HepG2 (cell line): Measurements from ENCODE around the gene SNF8. TPM values are rescaled to one million over a fixed set of nuclear protein-coding genes. Genes with fewer than 3 reads are reported as not detected.

Experiments
- ASH2L ChIP-seq: fragments of 300-600, 200-600 bp; sonication (generic); IDR thresholded peaks from 2 replicates; pipeline ENCODE4 v1.7.0; 2017; ENCODE audit warnings: low read depth, mild to moderate bottlenecking, moderate library complexity, mixed read lengths, low read length; ENCODE audit not compliant: insufficient read length
- EP300 ChIP-seq, 3 experiments: sonication (generic) in 1 of 3; formaldehyde crosslinking in 1 of 3; IDR thresholded peaks; 2 replicates each; pipeline versions ENCODE4 v1.5.1 to v1.6.1; 2011 to 2020; ENCODE audit warnings: low read depth in 2 of 3, low read length in 2 of 3, borderline replicate concordance in 1 of 3, improper control_type of control experiment in 1 of 3, mild to moderate bottlenecking in 1 of 3, missing genetic modification reagents in 1 of 3, moderate library complexity in 1 of 3
- ESRRA ChIP-seq: sonication (generic); formaldehyde crosslinking; IDR thresholded peaks from 2 replicates; pipeline ENCODE4 v1.5.1; 2020; ENCODE audit warnings: mild to moderate bottlenecking, low read depth, missing genetic modification reagents
- FOXK1 ChIP-seq: sonication (generic); formaldehyde crosslinking; IDR thresholded peaks from 2 replicates; pipeline ENCODE4 v1.4.0; 2020; ENCODE audit warnings: low read depth, missing genetic modification reagents, borderline replicate concordance
- GLI4 ChIP-seq: sonication (generic); formaldehyde crosslinking; IDR thresholded peaks from 2 replicates; pipeline ENCODE4 v1.5.1; 2020; ENCODE audit warnings: missing genetic modification reagents, mild to moderate bottlenecking, moderate library complexity, borderline replicate concordance
- HIVEP1 ChIP-seq: sonication (generic); formaldehyde crosslinking; IDR thresholded peaks from 2 replicates; pipeline ENCODE4 v1.4.0; 2020; ENCODE audit warnings: mild to moderate bottlenecking, missing genetic modification reagents
- HNF4G ChIP-seq, 2 experiments: sonication (generic) in 1 of 2; formaldehyde crosslinking in 1 of 2; IDR thresholded peaks; 2 replicates each; pipeline versions ENCODE4 v1.4.0 to v1.6.1; 2011 to 2020; ENCODE audit warnings: borderline replicate concordance in 2 of 2, low read depth in 2 of 2, mild to moderate bottlenecking in 2 of 2, low read length in 1 of 2, missing genetic modification reagents in 1 of 2, moderate library complexity in 1 of 2
- IRF9 ChIP-seq: sonication (generic); formaldehyde crosslinking; IDR thresholded peaks from 2 replicates; pipeline ENCODE4 v1.8.0; 2022; ENCODE audit warnings: missing genetic modification reagents, mild to moderate bottlenecking, borderline replicate concordance
- JUNB ChIP-seq: sonication (generic); formaldehyde crosslinking; IDR thresholded peaks from 2 replicates; pipeline ENCODE4 v1.8.0; 2022; ENCODE audit warnings: missing genetic modification reagents, mild to moderate bottlenecking, borderline replicate concordance
- MEF2D ChIP-seq: sonication (generic); formaldehyde crosslinking; IDR thresholded peaks from 2 replicates; pipeline ENCODE4 v1.5.1; 2020; ENCODE audit warnings: mild to moderate bottlenecking, missing genetic modification reagents
- NFIB ChIP-seq: sonication (generic); formaldehyde crosslinking; IDR thresholded peaks from 2 replicates; pipeline ENCODE4 v1.9.0; 2021; ENCODE audit warnings: missing genetic modification reagents, mild to moderate bottlenecking, borderline replicate concordance
- RBM39 ChIP-seq: fragments of 200-400 bp; formaldehyde crosslinking; IDR thresholded peaks from one replicate; pipeline ENCODE4 v1.6.1; 2018; ENCODE audit warnings: antibody characterized with exemption, mild to moderate bottlenecking, low read depth, low read length; ENCODE audit not compliant: poor library complexity, severe bottlenecking
- TBX3 ChIP-seq: fragments of 450-650 bp; IDR thresholded peaks from 2 replicates; pipeline ENCODE4 v1.6.1; 2017; ENCODE audit warnings: antibody characterized with exemption, mild to moderate bottlenecking, inconsistent platforms, borderline replicate concordance
- ZEB1 ChIP-seq: IDR thresholded peaks from 2 replicates; pipeline ENCODE4 v1.6.1; 2012; ENCODE audit warnings: mild to moderate bottlenecking, low read depth, inconsistent platforms; ENCODE audit not compliant: insufficient replicate concordance
- ZNF614 ChIP-seq: IDR thresholded peaks from 2 replicates; pipeline ENCODE4 v1.6.1; 2018; ENCODE audit warnings: missing biosample characterization, missing genetic modification reagents, inconsistent platforms, borderline replicate concordance
- ZNF629 ChIP-seq: sonication (generic); formaldehyde crosslinking; conservative IDR thresholded peaks from 2 replicates; pipeline ENCODE4 v1.5.0; 2020; ENCODE audit warnings: missing genetic modification reagents
- ZNF660 ChIP-seq: sonication (generic); formaldehyde crosslinking; IDR thresholded peaks from 2 replicates; pipeline ENCODE4 v1.5.1; 2020; ENCODE audit warnings: mild to moderate bottlenecking, low read depth, missing genetic modification reagents, borderline replicate concordance
- ZNF747 ChIP-seq: sonication (generic); formaldehyde crosslinking; IDR thresholded peaks from 2 replicates; pipeline ENCODE4 v1.8.1; 2023; ENCODE audit warnings: missing genetic modification reagents, mild to moderate bottlenecking, borderline replicate concordance
- polyA plus RNA-seq, 8 experiments: library from polyadenylated mRNA; depleted of rRNA in 3 of 8; stranded (reverse) in 7 of 8; unstranded in 1 of 8; fragments of >200 nt; fragmentation: Illumina TruSeq in 4 of 8; extraction: Trizol in 4 of 8; gene quantifications; 2 replicates each; pipeline versions ENCODE4 v1.2.1 to v1.2.3, GENCODE V29; 2011 to 2016; ENCODE audit warnings: low read depth in 4 of 8, missing spikeins in 1 of 8, mixed read lengths in 1 of 8; ENCODE audit not compliant: insufficient read depth in 1 of 8
- total RNA-seq, 5 experiments: library from RNA; depleted of rRNA; stranded (reverse); fragments of >200 nt; fragmentation: Illumina TruSeq; extraction: Trizol; gene quantifications; 2 replicates each; pipeline ENCODE4 v1.2.3, GENCODE V29; 2016; ENCODE audit warnings: low read depth in 1 of 5
- TF ChIP-seq, protein P1 (sequence below): sonication (generic); formaldehyde crosslinking; IDR thresholded peaks from 2 replicates; pipeline ENCODE4 v1.4.0; 2020; ENCODE audit warnings: missing genetic modification reagents

SNF8 gene
- total and polyA plus RNA-seq, 2 of the 13 experiments (the other 11 are each of a cell fraction or from before 2014, with no cell fraction given) = 114 to 153 TPM

GRCh38 chr17:48944515-48945260 is at the start of gene SNF8 (continued):
- peak; percentile 96 for TF ChIP-seq ASH2L
- TF ChIP-seq HNF4G (IDR thresholded peaks at IDR 0.05; ENCODE audit: borderline replicate concordance, low read depth, low read length) = no peak
- TF ChIP-seq HNF4G (CRISPR knock-in tag; IDR thresholded peaks at IDR 0.05; ENCODE audit: borderline replicate concordance, low read depth) = peak; percentile 75; the same call in 1 of the 2 replicates
- TF ChIP-seq ZNF614 (CRISPR knock-in tag) = peak; percentile 54; the same call in 1 of the 2 replicates
- TF ChIP-seq NFIB (CRISPR knock-in tag) = no peak
- TF ChIP-seq GLI4 (CRISPR knock-in tag) = no peak
- TF ChIP-seq MEF2D = peak; percentile 93
- peak; percentile 99 for TF ChIP-seq IRF9 (CRISPR knock-in tag)
- no peak for TF ChIP-seq ZEB1
- peak; percentile 70 for TF ChIP-seq HIVEP1
- TF ChIP-seq JUNB (CRISPR knock-in tag) = no peak
- TF ChIP-seq EP300 (IDR thresholded peaks at IDR 0.05; ENCODE audit: low read depth in 2 of 2, low read length in 2 of 2) = no peak; a peak in 1 of 4 replicates
- TF ChIP-seq EP300 (CRISPR knock-in tag; IDR thresholded peaks at IDR 0.05; ENCODE audit: borderline replicate concordance) = peak; percentile 3; the same call in 1 of the 2 replicates
- peak; percentile 83; the same call in 1 of the 2 replicates for TF ChIP-seq ESRRA
- TF ChIP-seq ZNF747 (CRISPR knock-in tag) = peak; percentile 73; the same call in 1 of the 2 replicates
- no peak for TF ChIP-seq ZNF660 (CRISPR knock-in tag)
- TF ChIP-seq ZNF629 = 0 out of 2 replicates have a peak, but pooled peaks have one; percentile 47
- TF ChIP-seq FOXK1 (CRISPR knock-in tag) = peak; percentile 79; the same call in 1 of the 2 replicates
- peak; percentile 84 for TF ChIP-seq RBM39
- TF ChIP-seq TBX3 = 0 out of 2 replicates have a peak, but pooled peaks have one; percentile 28
- TF ChIP-seq, protein P1, sequence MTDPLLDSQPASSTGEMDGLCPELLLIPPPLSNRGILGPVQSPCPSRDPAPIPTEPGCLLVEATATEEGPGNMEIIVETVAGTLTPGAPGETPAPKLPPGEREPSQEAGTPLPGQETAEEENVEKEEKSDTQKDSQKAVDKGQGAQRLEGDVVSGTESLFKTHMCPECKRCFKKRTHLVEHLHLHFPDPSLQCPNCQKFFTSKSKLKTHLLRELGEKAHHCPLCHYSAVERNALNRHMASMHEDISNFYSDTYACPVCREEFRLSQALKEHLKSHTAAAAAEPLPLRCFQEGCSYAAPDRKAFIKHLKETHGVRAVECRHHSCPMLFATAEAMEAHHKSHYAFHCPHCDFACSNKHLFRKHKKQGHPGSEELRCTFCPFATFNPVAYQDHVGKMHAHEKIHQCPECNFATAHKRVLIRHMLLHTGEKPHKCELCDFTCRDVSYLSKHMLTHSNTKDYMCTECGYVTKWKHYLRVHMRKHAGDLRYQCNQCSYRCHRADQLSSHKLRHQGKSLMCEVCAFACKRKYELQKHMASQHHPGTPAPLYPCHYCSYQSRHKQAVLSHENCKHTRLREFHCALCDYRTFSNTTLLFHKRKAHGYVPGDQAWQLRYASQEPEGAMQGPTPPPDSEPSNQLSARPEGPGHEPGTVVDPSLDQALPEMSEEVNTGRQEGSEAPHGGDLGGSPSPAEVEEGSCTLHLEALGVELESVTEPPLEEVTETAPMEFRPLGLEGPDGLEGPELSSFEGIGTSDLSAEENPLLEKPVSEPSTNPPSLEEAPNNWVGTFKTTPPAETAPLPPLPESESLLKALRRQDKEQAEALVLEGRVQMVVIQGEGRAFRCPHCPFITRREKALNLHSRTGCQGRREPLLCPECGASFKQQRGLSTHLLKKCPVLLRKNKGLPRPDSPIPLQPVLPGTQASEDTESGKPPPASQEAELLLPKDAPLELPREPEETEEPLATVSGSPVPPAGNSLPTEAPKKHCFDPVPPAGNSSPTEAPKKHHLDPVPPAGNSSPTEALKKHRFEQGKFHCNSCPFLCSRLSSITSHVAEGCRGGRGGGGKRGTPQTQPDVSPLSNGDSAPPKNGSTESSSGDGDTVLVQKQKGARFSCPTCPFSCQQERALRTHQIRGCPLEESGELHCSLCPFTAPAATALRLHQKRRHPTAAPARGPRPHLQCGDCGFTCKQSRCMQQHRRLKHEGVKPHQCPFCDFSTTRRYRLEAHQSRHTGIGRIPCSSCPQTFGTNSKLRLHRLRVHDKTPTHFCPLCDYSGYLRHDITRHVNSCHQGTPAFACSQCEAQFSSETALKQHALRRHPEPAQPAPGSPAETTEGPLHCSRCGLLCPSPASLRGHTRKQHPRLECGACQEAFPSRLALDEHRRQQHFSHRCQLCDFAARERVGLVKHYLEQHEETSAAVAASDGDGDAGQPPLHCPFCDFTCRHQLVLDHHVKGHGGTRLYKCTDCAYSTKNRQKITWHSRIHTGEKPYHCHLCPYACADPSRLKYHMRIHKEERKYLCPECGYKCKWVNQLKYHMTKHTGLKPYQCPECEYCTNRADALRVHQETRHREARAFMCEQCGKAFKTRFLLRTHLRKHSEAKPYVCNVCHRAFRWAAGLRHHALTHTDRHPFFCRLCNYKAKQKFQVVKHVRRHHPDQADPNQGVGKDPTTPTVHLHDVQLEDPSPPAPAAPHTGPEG = peak; percentile 85
